Raji (cell line): Measurements from ENCODE around the gene NR1H3.

ENCODE experiments used
- POLR2A ChIP-seq: IDR thresholded peaks from 2 replicates; pipeline ENCODE4 v1.6.1; 2011; ENCODE audit warnings: low read depth, low read length, control low read depth; ENCODE audit not compliant: insufficient read depth

NR1H3 gene

DNA sequence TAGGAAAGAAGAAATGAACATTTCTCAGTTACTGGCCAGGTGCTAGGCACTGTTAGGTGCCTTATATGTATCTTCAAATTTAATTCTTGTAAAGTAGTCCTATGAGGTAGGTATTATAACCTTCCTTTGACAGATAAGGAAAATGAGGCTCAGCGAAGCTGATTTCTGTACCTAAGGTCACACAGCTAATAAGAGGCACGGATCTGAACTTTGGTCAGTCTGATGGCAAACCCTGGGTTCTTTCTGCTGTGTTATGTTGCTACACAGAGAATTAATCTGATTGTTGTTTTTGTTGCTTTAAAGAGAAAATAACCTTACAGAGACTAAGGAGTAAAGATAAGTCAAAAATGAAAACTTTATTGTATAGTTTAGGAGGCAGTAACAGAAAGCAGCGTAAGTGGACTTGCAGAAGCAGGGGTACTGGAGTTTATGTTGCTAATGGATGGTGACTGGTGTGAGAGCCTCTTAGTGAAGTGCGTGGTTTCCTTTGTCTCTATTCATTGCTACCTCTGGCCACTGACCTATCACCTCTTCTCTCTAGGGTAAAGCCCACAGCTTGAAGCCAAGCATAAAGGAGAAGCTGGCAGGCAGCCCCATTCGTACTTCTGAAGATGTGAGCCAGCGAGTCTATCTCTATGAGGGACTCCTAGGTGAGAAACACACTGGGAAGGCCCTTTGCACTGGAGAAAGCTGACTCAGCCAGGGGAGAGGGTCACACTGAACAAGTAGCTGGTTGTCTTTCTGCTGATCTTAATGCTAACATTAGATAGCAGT is 50.4 kb downstream of the NR1H3 start:
- no peak for TF ChIP-seq POLR2A

DNA sequence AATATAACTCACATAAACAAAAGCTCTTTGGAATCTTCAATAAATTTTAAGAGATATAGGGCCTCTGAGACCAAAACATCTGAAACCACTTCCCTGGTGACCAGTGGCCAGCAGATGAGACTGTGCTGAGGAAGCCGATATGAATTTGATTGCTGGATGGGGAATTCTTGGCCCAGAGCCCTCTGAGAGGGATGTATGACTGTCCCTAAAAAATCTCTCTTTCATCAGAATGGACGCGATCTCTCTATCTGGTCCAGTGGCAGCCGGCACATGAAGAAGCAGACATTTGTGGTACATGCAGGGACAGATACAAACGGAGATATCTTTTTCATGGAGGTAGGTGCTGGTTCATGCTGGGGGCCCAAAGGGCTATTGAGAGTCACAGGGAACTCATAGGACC is 57.2 kb downstream of the NR1H3 start:
- no peak for TF ChIP-seq POLR2A

DNA sequence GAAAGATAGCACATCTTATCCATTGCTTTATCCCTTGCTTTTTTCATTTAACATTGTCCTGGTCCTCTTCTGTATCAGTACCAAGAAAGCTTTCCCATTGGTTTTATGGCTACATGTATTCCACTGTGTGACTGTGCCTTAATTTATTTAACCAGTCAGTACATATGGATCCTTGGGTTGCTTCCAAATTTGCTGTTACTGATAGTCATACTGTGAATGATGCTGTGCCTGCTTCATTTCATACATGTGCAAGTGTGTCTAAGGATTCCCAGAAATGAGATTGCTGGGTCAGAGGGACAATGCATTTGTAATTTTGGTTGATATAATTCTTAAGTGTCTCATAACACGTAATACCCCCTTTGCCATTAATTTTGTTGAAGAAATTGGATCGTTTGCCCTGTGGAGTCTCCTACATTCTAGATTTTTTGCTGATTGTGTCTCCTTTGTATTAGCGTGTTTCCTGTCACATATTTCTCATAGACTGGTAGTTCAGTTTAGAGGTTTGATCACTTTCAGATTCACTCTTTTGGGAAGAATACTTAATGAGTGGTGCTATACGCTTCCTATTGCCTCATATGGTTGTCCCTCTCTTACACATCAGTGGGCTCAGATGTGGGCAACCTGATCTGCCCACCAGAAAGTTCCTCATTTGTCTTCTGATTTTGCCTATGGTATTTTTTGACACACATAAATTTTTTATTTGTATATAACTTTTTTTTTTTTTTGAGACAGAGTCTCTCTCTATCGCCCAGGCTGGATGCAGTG is 59.5 kb downstream of the NR1H3 start:
- no peak for TF ChIP-seq POLR2A

DNA sequence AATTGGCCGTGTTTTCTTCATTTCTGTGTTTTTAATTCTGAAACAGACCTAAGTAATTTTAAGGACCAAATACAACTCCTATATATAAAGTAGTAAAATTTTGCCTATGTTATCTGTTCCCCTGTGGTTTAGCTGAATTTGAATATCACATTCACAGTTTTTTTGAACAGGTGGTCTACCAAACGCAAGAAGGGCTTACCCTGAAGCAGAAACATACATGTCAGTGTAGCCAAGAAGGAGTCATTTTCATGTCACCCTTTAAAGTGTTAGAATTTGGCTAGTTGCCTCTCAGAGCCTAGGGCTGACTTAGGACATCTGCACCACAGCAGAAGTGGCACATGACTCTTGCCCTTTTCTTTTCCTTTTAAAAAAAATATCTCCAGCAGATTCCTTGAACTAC is 60.4 kb downstream of the NR1H3 start:
- no peak for TF ChIP-seq POLR2A
